Subcutaneous adipose tissue (tissue), 4 donors: ENCODE results near the gene UNKL. TPM values are rescaled to one million over a fixed set of nuclear protein-coding genes. Genes with fewer than 3 reads are reported as not detected.

Source experiments
- CTCF ChIP-seq: fragments of 450-650 bp; IDR thresholded peaks from one replicate; pipeline ENCODE4 v1.5.1; 2016; ENCODE audit warnings: low read depth, mild to moderate bottlenecking, control low read depth, antibody characterized with exemption, moderate library complexity
- total RNA-seq, 4 donors: library from RNA; depleted of rRNA; stranded (reverse); fragments of >200 nt; gene quantifications; one replicate each; pipeline ENCODE4 v1.1.0, GENCODE V29; 2016

The UNKL gene
- total RNA-seq, 4 donors from 2014 or later = 14.3 to 49.2 (median 25.9) TPM

DNA sequence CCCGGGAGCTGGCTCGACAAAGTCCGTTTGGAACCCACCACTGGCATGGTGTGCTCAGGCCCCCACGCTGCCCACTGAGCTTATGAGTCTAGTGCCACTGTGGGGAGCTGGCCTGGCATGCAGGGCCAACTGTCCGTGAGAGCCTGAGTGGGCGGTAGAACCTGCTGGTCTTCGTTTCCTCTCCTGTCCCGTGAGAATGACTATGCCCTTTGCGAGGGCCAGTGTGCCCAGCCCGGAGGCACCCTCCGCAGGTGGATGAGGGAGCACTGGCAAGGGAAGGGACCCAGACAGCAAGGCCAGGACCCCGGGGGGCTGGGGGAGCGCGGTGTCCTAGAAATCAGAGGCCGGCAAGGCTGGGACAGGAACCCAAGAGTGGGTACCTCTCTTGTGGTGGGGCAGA is 77.9 kb downstream of the UNKL start:
- TF ChIP-seq CTCF = no peak

- no peak for TF ChIP-seq CTCF
Measured at GRCh38 chr16:1335996-1336395, 78.5 kb downstream of the UNKL start.

- TF ChIP-seq CTCF = no peak
Measured at GRCh38 chr16:1335211-1335971, 79.1 kb downstream of the UNKL start.

GRCh38 chr16:1334739-1335138 is 79.8 kb downstream of the UNKL start:
- no peak for TF ChIP-seq CTCF

DNA sequence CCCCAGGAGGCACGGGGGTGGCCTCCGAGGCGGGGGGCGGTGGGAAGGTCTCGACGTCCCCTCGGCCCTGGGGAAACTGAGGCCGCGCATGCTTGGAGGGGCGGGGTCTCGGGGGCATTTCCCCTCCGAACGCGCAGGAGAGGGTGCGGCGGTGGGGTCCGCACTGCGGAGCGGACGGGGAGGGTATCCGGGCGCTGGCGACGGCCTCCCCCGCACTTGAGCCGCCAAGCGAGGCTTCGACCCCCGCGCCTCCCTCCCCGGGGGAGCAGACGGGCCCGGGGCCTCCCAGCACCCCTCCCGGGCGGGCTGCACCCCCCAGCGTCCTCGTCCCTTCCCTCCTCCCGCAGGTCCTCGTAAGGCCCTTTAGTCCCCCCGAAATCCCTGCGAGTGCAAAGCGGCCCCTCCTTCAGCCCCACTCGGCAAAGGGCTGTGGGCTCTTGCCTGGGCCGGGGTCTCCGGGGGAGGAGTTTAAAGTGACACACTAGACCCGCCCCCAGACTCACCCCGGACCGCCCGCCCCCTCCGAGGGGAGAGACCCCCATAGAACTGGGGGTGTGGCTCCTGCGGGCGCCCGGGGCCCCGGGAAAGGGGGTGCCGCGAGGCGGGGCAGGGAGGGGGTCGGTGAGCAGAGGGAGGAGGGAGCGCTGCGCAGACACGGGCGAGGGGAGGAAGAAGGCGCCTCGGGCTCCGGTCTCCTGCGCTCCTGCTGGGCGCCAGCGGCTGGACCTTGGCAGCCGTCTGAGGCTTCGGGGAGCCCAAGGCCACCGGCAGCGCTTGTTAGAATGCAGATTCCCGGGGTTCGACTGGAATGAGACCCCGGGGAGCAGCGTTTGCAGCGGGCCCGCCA is 80.4 kb downstream of the UNKL start:
- no peak for TF ChIP-seq CTCF

DNA sequence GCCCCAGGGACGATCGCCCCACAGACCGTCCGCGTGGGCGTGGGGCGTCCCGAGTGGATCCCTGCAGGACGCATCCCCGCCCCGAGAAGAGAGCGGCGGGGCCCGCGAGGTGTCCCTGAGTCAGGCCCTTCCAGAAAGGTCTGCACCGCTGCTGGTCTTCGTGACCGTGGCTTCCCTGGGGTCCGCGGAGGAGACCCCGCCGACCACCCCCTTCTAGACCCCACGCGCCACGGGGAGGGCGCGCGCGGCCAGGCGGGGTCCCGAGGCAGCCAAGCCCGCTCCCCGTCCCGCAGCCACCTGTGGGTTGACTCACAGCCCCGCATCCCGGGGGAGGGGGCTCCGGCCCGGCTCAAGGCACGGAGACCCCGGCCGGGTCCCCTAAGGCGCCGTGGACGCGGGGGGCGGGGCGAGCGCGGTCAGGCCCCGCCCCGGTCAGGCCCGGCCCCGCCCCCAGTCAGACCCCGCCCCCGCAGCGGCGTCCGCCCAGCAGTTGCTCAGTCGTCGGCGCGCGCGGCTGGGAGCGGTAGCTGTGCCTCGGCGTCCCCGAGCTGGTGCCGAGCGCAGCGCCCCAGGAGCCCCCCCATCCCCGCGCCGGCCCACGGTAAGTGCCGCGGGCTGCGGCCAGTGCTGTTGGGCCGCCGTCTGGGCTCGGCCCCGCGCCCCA is 81.2 kb downstream of the UNKL start, which contains the start of gene BAIAP3:
Gene BAIAP3, plus strand, starts transcription at position 497 of the 664 bp plus-strand sequence. CDS start 4,905 bp downstream, outside the sequence.
- TF ChIP-seq CTCF = no peak
